OCI-LY7 (cell line): Measurements from ENCODE around the gene FAM3B. TPM values are rescaled to one million over a fixed set of nuclear protein-coding genes. Genes with fewer than 3 reads are reported as not detected.
A peak's percentile ranks its signal among the peaks of the same experiment; 100 is the strongest.

ENCODE experiments used
- BruUV-seq: library from RNA; stranded (reverse); fragments of 400-500 nt; replicated peaks from 2 replicates; lab custom pipeline; 2021; lab: Mats Ljungman, UMichigan
- CTCF ChIA-PET: fragments of 300-600 bp; sonication (Branson Sonifier 250); formaldehyde crosslinking; loops from one replicate; lab custom pipeline; 2022; ENCODE audit warnings: antibody characterized with exemption; ENCODE audit not compliant: unreplicated experiment; lab: Charles Lee
- POLR2A ChIA-PET: fragments of 300-600 bp; sonication (Branson Sonifier 250); formaldehyde crosslinking; loops from one replicate; lab custom pipeline; 2022; ENCODE audit warnings: antibody characterized with exemption; lab: Charles Lee
- DNase-seq: peaks from one replicate; pipeline ENCODE4 v3.0.0-alpha.2; 2015; ENCODE audit warnings: low spot score
- H2AFZ ChIP-seq: fragments of 200-600 bp; sonication (generic), shearing (Covaris generic); 2 replicates; pipeline ENCODE4 v1.6.1; 2014; ENCODE audit warnings: mild to moderate bottlenecking, antibody characterized with exemption, low read length, moderate library complexity
- H3K27ac ChIP-seq: fragments of 200-600 bp; sonication (generic); 2 replicates; pipeline ENCODE4 v1.5.1; 2014; ENCODE audit warnings: mixed run types, low read depth, mild to moderate bottlenecking, moderate library complexity, low read length, inconsistent platforms; ENCODE audit not compliant: poor library complexity, severe bottlenecking
- H3K36me3 ChIP-seq: fragments of 200-600 bp; sonication (generic); 2 replicates; pipeline ENCODE4 v1.6.1; 2014; ENCODE audit warnings: mild to moderate bottlenecking, antibody characterized with exemption, low read length, moderate library complexity, mixed read lengths; ENCODE audit not compliant: insufficient read depth
- H3K4me1 ChIP-seq: fragments of 200-600 bp; sonication (generic); 2 replicates; pipeline ENCODE4 v1.5.1; 2014; ENCODE audit warnings: mild to moderate bottlenecking, low read length; ENCODE audit not compliant: insufficient read depth, poor library complexity, severe bottlenecking
- H3K4me2 ChIP-seq: fragments of 200-600 bp; sonication (generic); 2 replicates; pipeline ENCODE4 v1.6.1; 2014; ENCODE audit warnings: mild to moderate bottlenecking, low read length
- H3K4me3 ChIP-seq: fragments of 200-600 bp; sonication (generic); 2 replicates; pipeline ENCODE4 v1.5.1; 2014; ENCODE audit warnings: mild to moderate bottlenecking, low read depth, low read length; ENCODE audit not compliant: poor library complexity, severe bottlenecking
- H3K79me2 ChIP-seq: fragments of 200-600 bp; sonication (generic); 2 replicates; pipeline ENCODE4 v1.6.1; 2016; ENCODE audit warnings: low read depth, mild to moderate bottlenecking, low read length, moderate library complexity, mixed read lengths; ENCODE audit not compliant: insufficient read depth
- H3K9me2 ChIP-seq: fragments of 200-600 bp; sonication (generic); 2 replicates; pipeline ENCODE4 v1.6.1; 2016; ENCODE audit warnings: mild to moderate bottlenecking, low read length, mixed read lengths; ENCODE audit not compliant: insufficient read depth
- H3K9me3 ChIP-seq: fragments of 200-600 bp; sonication (generic); 2 replicates; pipeline ENCODE4 v1.6.1; 2014; ENCODE audit warnings: mild to moderate bottlenecking, mixed run types, low read length, mixed read lengths
- H4K20me1 ChIP-seq: fragments of 200-600 bp; sonication (generic); 2 replicates; pipeline ENCODE4 v1.6.1; 2014; ENCODE audit warnings: mild to moderate bottlenecking, antibody characterized with exemption, low read length, moderate library complexity, mixed read lengths; ENCODE audit not compliant: insufficient read depth
- EZH2phosphoT487 ChIP-seq: fragments of 200-600 bp; sonication (generic); IDR thresholded peaks from 2 replicates; pipeline ENCODE4 v1.6.1; 2018; ENCODE audit warnings: low read depth, borderline replicate concordance, mild to moderate bottlenecking, mixed run types, antibody characterized with exemption, low read length, moderate library complexity, mixed read lengths
- intact Hi-C: fragments of 100-400 bp; cut with micrococcal nuclease; formaldehyde crosslinking; loops from one replicate; pipeline ENCODE4 v1.10.0; 2022; ENCODE audit not compliant: unreplicated experiment
- total RNA-seq, 2 experiments: library from RNA; depleted of rRNA in 1 of 2; stranded (reverse); fragments of >200 nt in 1 of 2; shearing (Covaris generic) in 1 of 2; gene quantifications; 2 replicates each; pipeline ENCODE4 v1.2.3, GENCODE V29; 2014 to 2022
- TF ChIP-seq, protein P1 (sequence below): fragments of 200-600 bp; sonication (generic); conservative IDR thresholded peaks from 2 replicates; pipeline ENCODE4 v1.5.1; 2014; ENCODE audit warnings: mild to moderate bottlenecking, antibody characterized with exemption, low read length, moderate library complexity, mixed read lengths

The FAM3B gene
- total RNA-seq, 2 experiments from 2014 or later: 0.19 TPM; not detected in 1

DNA sequence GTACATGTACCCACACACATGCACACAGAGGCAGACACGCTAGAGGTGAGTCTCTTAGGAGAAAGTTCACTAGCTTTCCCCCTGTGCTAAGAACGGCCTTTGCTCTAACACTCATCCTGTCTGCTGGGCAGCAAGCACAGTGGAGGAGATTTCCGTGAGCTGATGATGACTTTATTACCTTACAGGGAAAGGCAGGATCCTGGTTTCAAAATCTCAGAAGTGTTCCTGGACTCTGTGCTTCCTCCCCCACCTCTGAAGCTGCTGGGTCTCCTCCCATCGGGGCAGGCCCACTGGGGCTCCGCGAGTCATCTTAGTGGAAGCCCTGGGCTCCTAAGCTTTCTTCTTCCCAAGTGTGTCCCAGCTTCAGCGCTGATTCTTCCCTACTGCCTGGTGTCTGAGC lies 2.7 kb downstream of the FAM3B start:
- POLR2A ChIA-PET: interaction anchor here (1.1 to 2.0 kb wide), 4 partner anchors 43 to 108 kb away, joined by 3 to 17 read pairs (median 6); partner anchors contain the start of gene MX2
- Histone ChIP-seq H3K4me2 (no peak overlapping the region), H3K27ac (no peak overlapping the region), H4K20me1 (no peaks in the 10 kb centered on the region), H2AFZ (no peak overlapping the region), H3K9me3 (no peaks in the 10 kb centered on the region), H3K4me1 (peaks cover 40% of the 10 kb centered on the region), H3K9me2 (no peaks in the 10 kb centered on the region), H3K79me2 (no peaks in the 10 kb centered on the region), H3K36me3 (no peaks in the 10 kb centered on the region), H3K4me3 (no peak overlapping the region)
- BruUV-seq: no TSS peak
- CTCF ChIA-PET: interaction anchor here (0.6 to 1.0 kb wide), 2 partner anchors 8 to 49 kb away, joined by 3 read pairs; no protein-coding TSS in a partner anchor
- TF ChIP-seq EZH2phosphoT487: no peak
- TF ChIP-seq, protein P1, sequence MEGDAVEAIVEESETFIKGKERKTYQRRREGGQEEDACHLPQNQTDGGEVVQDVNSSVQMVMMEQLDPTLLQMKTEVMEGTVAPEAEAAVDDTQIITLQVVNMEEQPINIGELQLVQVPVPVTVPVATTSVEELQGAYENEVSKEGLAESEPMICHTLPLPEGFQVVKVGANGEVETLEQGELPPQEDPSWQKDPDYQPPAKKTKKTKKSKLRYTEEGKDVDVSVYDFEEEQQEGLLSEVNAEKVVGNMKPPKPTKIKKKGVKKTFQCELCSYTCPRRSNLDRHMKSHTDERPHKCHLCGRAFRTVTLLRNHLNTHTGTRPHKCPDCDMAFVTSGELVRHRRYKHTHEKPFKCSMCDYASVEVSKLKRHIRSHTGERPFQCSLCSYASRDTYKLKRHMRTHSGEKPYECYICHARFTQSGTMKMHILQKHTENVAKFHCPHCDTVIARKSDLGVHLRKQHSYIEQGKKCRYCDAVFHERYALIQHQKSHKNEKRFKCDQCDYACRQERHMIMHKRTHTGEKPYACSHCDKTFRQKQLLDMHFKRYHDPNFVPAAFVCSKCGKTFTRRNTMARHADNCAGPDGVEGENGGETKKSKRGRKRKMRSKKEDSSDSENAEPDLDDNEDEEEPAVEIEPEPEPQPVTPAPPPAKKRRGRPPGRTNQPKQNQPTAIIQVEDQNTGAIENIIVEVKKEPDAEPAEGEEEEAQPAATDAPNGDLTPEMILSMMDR: no peak
- intact Hi-C loops: no loop called here
- no peak for DNase-seq

DNA sequence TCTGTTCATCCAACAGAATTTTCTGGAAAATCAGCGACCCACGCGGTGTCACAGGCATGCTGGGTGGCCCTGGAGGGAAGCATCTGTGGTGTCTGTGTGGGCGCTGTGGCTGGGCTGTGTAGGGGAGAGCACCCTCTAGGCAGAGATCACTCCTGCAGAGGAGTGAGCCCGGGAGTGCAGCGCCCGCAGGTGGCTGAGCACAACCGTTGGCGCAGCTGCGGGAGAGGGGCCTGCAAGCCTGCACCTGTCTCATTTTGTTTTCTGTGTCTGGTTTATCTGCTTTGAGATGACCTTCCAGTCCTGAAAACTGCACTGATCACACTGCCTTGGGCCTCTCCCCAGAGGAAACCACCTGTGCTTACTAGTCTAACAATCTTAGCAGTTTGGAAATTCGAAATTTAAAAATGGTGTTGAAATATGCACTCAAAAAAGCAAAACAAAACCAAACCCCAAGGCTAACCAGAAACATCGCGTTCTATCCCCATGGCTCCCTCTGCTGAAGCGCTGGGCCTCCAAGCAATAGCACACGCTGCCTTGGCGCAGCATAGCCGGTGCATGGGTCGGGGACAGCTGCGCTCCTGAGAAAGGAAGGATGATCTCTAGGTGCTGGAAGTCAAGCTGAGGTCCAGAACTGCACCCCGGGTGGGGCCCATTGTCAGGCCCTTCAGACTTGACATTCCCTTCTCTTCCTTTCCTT lies 4.8 kb downstream of the FAM3B start:
- peak overlapping the region; percentile 82 for H2AFZ ChIP-seq
- intact Hi-C loops: loop anchor here (1.0 to 5.0 kb wide), 4 partner anchors 39 to 139 kb away; partner anchors contain the start of gene MX1
- peaks cover 47% of the 10 kb centered on the region for H3K4me1 ChIP-seq
- peak; percentile 95 for DNase-seq
- H3K79me2 ChIP-seq: no peaks in the 10 kb centered on the region
- no peaks in the 10 kb centered on the region for H3K9me3 ChIP-seq
- H3K36me3 ChIP-seq: no peaks in the 10 kb centered on the region
- H3K4me2 ChIP-seq: peak overlapping the region; percentile 69
- BruUV-seq: no TSS peak
- peak overlapping the region; percentile 96 for H3K27ac ChIP-seq
- ChIA-PET POLR2A (interaction anchor here (0.9 to 2.0 kb wide), 2 partner anchors 26 to 46 kb away, joined by 3 to 17 read pairs; no protein-coding TSS in a partner anchor), CTCF (interaction anchor here (1.1 to 1.4 kb wide), 2 partner anchors 46 to 48 kb away, joined by 3 to 5 read pairs; no protein-coding TSS in a partner anchor)
- peak overlapping the region; percentile 17 for H3K4me3 ChIP-seq
- no peaks in the 10 kb centered on the region for H3K9me2 ChIP-seq
- TF ChIP-seq EZH2phosphoT487: no peak
- TF ChIP-seq, protein P1: peak; percentile 73
- H4K20me1 ChIP-seq: no peaks in the 10 kb centered on the region
